Endothelial cell of umbilical vein (primary cell): ENCODE results near the gene IL17F.

Experiments
- EZH2 ChIP-seq: IDR thresholded peaks from 2 replicates; pipeline ENCODE4 v1.6.1; 2012; ENCODE audit warnings: borderline replicate concordance, low read depth, mild to moderate bottlenecking, moderate library complexity, low read length, inconsistent platforms; ENCODE audit not compliant: severe bottlenecking
- FOS ChIP-seq: IDR thresholded peaks from 2 replicates; pipeline ENCODE4 v1.6.1; 2011; ENCODE audit warnings: mild to moderate bottlenecking, low read length, moderate library complexity, borderline replicate concordance; ENCODE audit not compliant: insufficient read depth
- JUN ChIP-seq: IDR thresholded peaks from 2 replicates; pipeline ENCODE4 v1.6.1; 2011; ENCODE audit warnings: borderline replicate concordance, low read depth; ENCODE audit not compliant: insufficient read length, insufficient read depth
- MYC ChIP-seq: IDR thresholded peaks from one replicate; pipeline ENCODE4 v1.6.1; 2011; ENCODE audit warnings: mild to moderate bottlenecking, low read depth, low read length
- POLR2A ChIP-seq: IDR thresholded peaks from 2 replicates; pipeline ENCODE4 v1.6.1; 2012; ENCODE audit warnings: low read depth, mild to moderate bottlenecking, control low read depth, low read length
- POLR2AphosphoS5 ChIP-seq: IDR thresholded peaks from 2 replicates; pipeline ENCODE4 v1.6.1; 2012; ENCODE audit warnings: low read depth, mild to moderate bottlenecking, control low read depth, low read length, moderate library complexity; ENCODE audit not compliant: insufficient read depth
- TF ChIP-seq, protein P1 (sequence below), 2 donors: IDR thresholded peaks; 1 replicate in 1 of 2; 2 replicates in 1 of 2; pipeline ENCODE4 v1.5.1; 2011; ENCODE audit warnings: low read length in 2 of 2, mild to moderate bottlenecking in 2 of 2, moderate library complexity in 2 of 2, control low read depth in 1 of 2, inconsistent platforms in 1 of 2, low read depth in 1 of 2; ENCODE audit not compliant: insufficient read depth in 1 of 2; ENCODE audit errors: extremely low read depth in 1 of 2

DNA sequence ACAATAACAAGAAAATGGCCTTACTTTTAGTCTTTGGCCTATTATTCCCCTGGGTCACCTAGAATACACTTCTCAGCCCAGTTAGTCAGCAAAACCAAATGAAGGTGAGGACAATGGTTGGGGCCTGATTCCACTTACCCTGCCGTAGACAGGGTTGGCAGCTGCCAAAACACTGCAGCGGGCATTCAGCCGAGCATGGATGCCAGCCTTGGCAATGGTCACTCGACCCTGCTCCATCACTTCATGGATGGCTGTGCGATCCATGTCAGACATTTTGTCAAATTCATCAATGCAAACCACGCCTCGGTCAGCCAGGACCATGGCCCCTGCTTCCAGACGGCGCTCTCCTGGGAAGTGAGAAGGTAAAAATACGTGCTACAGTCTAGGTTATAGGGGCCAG is 31.8 kb upstream of the IL17F start:
- TF ChIP-seq POLR2A (no peak), EZH2 (no peak), JUN (no peak), POLR2AphosphoS5 (no peak), FOS (no peak), MYC (no peak)
- TF ChIP-seq, protein P1, sequence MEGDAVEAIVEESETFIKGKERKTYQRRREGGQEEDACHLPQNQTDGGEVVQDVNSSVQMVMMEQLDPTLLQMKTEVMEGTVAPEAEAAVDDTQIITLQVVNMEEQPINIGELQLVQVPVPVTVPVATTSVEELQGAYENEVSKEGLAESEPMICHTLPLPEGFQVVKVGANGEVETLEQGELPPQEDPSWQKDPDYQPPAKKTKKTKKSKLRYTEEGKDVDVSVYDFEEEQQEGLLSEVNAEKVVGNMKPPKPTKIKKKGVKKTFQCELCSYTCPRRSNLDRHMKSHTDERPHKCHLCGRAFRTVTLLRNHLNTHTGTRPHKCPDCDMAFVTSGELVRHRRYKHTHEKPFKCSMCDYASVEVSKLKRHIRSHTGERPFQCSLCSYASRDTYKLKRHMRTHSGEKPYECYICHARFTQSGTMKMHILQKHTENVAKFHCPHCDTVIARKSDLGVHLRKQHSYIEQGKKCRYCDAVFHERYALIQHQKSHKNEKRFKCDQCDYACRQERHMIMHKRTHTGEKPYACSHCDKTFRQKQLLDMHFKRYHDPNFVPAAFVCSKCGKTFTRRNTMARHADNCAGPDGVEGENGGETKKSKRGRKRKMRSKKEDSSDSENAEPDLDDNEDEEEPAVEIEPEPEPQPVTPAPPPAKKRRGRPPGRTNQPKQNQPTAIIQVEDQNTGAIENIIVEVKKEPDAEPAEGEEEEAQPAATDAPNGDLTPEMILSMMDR (IDR thresholded peaks at IDR 0.05; ENCODE audit: extremely low read depth in 1 of 2, insufficient read depth in 1 of 2, low read depth in 1 of 2, low read length in 2 of 2) = no peak
